A549 (cell line): ENCODE measurements around the gene PRRG1.

ENCODE experiments used
- RFX5 ChIP-seq: fragments of 450-650 bp; IDR thresholded peaks from 2 replicates; pipeline ENCODE4 v1.7.1; 2014; ENCODE audit warnings: antibody characterized with exemption, mild to moderate bottlenecking, moderate library complexity
- TF ChIP-seq, protein P1 (sequence below): fragments of >200 bp; sonication (Bioruptor Twin); formaldehyde crosslinking; IDR thresholded peaks from 3 replicates; pipeline ENCODE4 v1.5.1; 2016

DNA sequence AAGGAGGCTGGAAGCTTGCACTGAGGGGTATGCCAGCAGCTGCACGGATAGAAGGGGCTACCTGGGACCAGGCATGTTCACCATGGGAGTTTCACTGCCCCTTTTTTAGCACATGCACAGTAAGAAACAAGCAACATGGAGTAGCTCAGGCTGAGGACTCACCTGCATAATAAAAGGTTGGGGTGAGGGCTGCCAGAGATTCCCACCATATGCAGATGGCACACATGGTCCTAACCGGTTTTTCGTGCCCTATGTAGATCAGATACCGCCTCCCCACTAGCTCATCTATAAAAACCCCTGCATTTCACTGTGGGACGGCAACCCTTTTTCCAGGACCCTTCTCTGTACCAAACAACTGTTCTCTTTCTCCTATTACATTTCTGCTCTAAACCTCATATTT lies 125.3 kb downstream of the PRRG1 start:
- TF ChIP-seq, protein P1, sequence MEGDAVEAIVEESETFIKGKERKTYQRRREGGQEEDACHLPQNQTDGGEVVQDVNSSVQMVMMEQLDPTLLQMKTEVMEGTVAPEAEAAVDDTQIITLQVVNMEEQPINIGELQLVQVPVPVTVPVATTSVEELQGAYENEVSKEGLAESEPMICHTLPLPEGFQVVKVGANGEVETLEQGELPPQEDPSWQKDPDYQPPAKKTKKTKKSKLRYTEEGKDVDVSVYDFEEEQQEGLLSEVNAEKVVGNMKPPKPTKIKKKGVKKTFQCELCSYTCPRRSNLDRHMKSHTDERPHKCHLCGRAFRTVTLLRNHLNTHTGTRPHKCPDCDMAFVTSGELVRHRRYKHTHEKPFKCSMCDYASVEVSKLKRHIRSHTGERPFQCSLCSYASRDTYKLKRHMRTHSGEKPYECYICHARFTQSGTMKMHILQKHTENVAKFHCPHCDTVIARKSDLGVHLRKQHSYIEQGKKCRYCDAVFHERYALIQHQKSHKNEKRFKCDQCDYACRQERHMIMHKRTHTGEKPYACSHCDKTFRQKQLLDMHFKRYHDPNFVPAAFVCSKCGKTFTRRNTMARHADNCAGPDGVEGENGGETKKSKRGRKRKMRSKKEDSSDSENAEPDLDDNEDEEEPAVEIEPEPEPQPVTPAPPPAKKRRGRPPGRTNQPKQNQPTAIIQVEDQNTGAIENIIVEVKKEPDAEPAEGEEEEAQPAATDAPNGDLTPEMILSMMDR, result no peak
- no peak for TF ChIP-seq RFX5
